HepG2 (cell line): Measurements from ENCODE around the gene ARHGEF12. TPM values are rescaled to one million over a fixed set of nuclear protein-coding genes. Genes with fewer than 3 reads are reported as not detected.

ENCODE experiments used
- ATAC-seq: fragments of 200-7000 bp; cut with Tn5 transposase; 3 replicates; pipeline ENCODE4 v1.9.1; 2020; ENCODE audit warnings: mild to moderate bottlenecking, moderate library complexity
- BruUV-seq: library from RNA; stranded (reverse); fragments of 400-500 nt; replicated peaks from 2 replicates; lab custom pipeline; 2021; lab: Mats Ljungman, UMichigan
- CTCF ChIA-PET: fragments of 300-600 bp; formaldehyde crosslinking; extraction: SDS; loops from one replicate; lab custom pipeline; 2021; ENCODE audit warnings: low total read pairs, inconsistent platforms, low intra/inter-chr PET ratio; lab: Yijun Ruan, JAX
- POLR2A ChIA-PET: fragments of 350-600 bp; sonication (Branson Sonifier 250); formaldehyde crosslinking; loops from one replicate; lab custom pipeline; 2020; ENCODE audit warnings: antibody characterized with exemption, inconsistent platforms; lab: Yijun Ruan, JAX
- DNase-seq: peaks from one replicate; pipeline ENCODE4 v3.0.0-alpha.2; 2015; ENCODE audit warnings: low spot score
- FAIRE-seq: peaks from 3 replicates; lab custom pipeline; 2011; peaks lifted over from hg19 to GRCh38; lab: Jason Lieb, UNC
- H2AFZ ChIP-seq: one replicate; pipeline ENCODE4 v1.6.1; 2011; ENCODE audit warnings: low read length, inconsistent platforms
- H3K27ac ChIP-seq: fragments of 300-600 bp; 3 replicates; pipeline ENCODE4 v1.8.0; 2011; ENCODE audit warnings: mixed run types, mild to moderate bottlenecking, mixed read lengths, low read length, inconsistent platforms; ENCODE audit not compliant: insufficient read depth; ENCODE audit errors: extremely low read length
- H3K27me3 ChIP-seq, 2 experiments: fragments of 200-600 bp in 1 of 2; 2 replicates in 1 of 2; 3 replicates in 1 of 2; pipeline versions ENCODE4 v1.6.0 to v1.8.0; 2011; ENCODE audit warnings: low read length in 2 of 2, mild to moderate bottlenecking in 2 of 2, moderate library complexity in 2 of 2, inconsistent platforms in 1 of 2; ENCODE audit not compliant: insufficient read depth in 2 of 2, control insufficient read depth in 1 of 2
- H3K36me3 ChIP-seq, 2 experiments: fragments of 200-600 bp in 1 of 2; replicated peaks in 1 of 2; 2 replicates in 1 of 2; 3 replicates in 1 of 2; pipeline versions ENCODE4 v1.5.1 to v1.8.0; 2011; ENCODE audit warnings: low read length in 2 of 2, inconsistent platforms in 1 of 2; ENCODE audit not compliant: insufficient read depth in 2 of 2, control insufficient read depth in 1 of 2
- H3K4me1 ChIP-seq: 2 replicates; pipeline ENCODE4 v1.5.1; 2012; ENCODE audit warnings: low read length, inconsistent platforms; ENCODE audit not compliant: insufficient read depth
- H3K4me2 ChIP-seq: 2 replicates; pipeline ENCODE4 v1.6.0; 2011; ENCODE audit warnings: low read depth, low read length, inconsistent platforms
- H3K4me3 ChIP-seq, 3 experiments: fragments of 200-600 bp in 1 of 3; sonication (generic), shearing (Covaris generic) in 1 of 3; replicated peaks in 1 of 3; 2 replicates each; pipeline ENCODE4 v1.5.1; 2011 to 2016; ENCODE audit warnings: low read length in 3 of 3, inconsistent platforms in 2 of 3, low read depth in 2 of 3, mild to moderate bottlenecking in 2 of 3, control low read depth in 1 of 3, mixed read lengths in 1 of 3; ENCODE audit not compliant: insufficient read depth in 1 of 3
- H3K79me2 ChIP-seq: one replicate; pipeline ENCODE4 v1.6.1; 2011; ENCODE audit warnings: low read length, inconsistent platforms; ENCODE audit not compliant: insufficient read depth
- H3K9ac ChIP-seq: 2 replicates; pipeline ENCODE4 v1.6.0; 2011; ENCODE audit warnings: mild to moderate bottlenecking, low read depth, low read length, inconsistent platforms; ENCODE audit not compliant: insufficient read depth
- H3K9me3 ChIP-seq: 2 replicates; pipeline ENCODE4 v1.5.1; 2012; ENCODE audit warnings: mild to moderate bottlenecking, low read length
- H4K20me1 ChIP-seq: 2 replicates; pipeline ENCODE4 v1.6.0; 2011; ENCODE audit warnings: inconsistent platforms, mild to moderate bottlenecking, low read length, moderate library complexity; ENCODE audit not compliant: insufficient read depth
- ADNP ChIP-seq: sonication (generic); formaldehyde crosslinking; IDR thresholded peaks from 2 replicates; pipeline ENCODE4 v1.4.0; 2020; ENCODE audit warnings: missing genetic modification reagents
- CERS6 ChIP-seq: sonication (generic); formaldehyde crosslinking; IDR thresholded peaks from 2 replicates; pipeline ENCODE4 v1.5.0; 2020; ENCODE audit warnings: missing genetic modification reagents
- CREBL2 ChIP-seq: sonication (generic); formaldehyde crosslinking; IDR thresholded peaks from 2 replicates; pipeline ENCODE4 v1.8.1; 2023; ENCODE audit warnings: missing genetic modification reagents, mild to moderate bottlenecking, borderline replicate concordance
- GTF3A ChIP-seq: sonication (generic); formaldehyde crosslinking; conservative IDR thresholded peaks from 2 replicates; pipeline ENCODE4 v1.4.0; 2020; ENCODE audit warnings: mild to moderate bottlenecking, missing genetic modification reagents
- HIC2 ChIP-seq: sonication (generic); formaldehyde crosslinking; IDR thresholded peaks from 2 replicates; pipeline ENCODE4 v1.9.0; 2022; ENCODE audit warnings: low read depth, missing genetic modification reagents
- HNRNPL ChIP-seq: fragments of 200-400 bp; formaldehyde crosslinking; IDR thresholded peaks from 2 replicates; pipeline ENCODE4 v1.6.1; 2017; ENCODE audit warnings: mild to moderate bottlenecking, low read depth, low read length
- MAFK ChIP-seq, 2 experiments: IDR thresholded peaks in 1 of 2; conservative IDR thresholded peaks in 1 of 2; 2 replicates each; pipeline ENCODE4 v1.6.1; 2011; ENCODE audit warnings: improper control_type of control experiment in 2 of 2, low read length in 2 of 2
- PRMT3 ChIP-seq: sonication (generic); formaldehyde crosslinking; IDR thresholded peaks from 2 replicates; pipeline ENCODE4 v1.8.1; 2022; ENCODE audit warnings: low read depth, mild to moderate bottlenecking, moderate library complexity, missing genetic modification reagents, borderline replicate concordance
- RXRA ChIP-seq: sonication (generic); formaldehyde crosslinking; IDR thresholded peaks from 2 replicates; pipeline ENCODE4 v1.5.1; 2020; ENCODE audit warnings: missing genetic modification reagents
- SRY ChIP-seq: sonication (generic); formaldehyde crosslinking; IDR thresholded peaks from 2 replicates; pipeline ENCODE4 v1.8.0; 2022; ENCODE audit warnings: mild to moderate bottlenecking, missing genetic modification reagents
- ZKSCAN1 ChIP-seq: fragments of 150-350 bp; IDR thresholded peaks from 2 replicates; pipeline ENCODE4 v1.6.1; 2014; ENCODE audit warnings: low read length
- ZNF724P ChIP-seq: sonication (generic); formaldehyde crosslinking; IDR thresholded peaks from 2 replicates; pipeline ENCODE4 v1.8.0; 2022; ENCODE audit warnings: missing genetic modification reagents, borderline replicate concordance
- WGBS: methylation state at CpG from one replicate; pipeline ENCODE4 v1.1.6; 2017; ENCODE audit warnings: low lambda C conversion rate; 5-methylcytosine and 5-hydroxymethylcytosine counted together
- in situ Hi-C: cut with HindIII; loops from 2 replicates; pipeline ENCODE4 v1.10.0; 2017; ENCODE audit warnings: low pct_unique_long_range_greater_than_20kb; ENCODE audit not compliant: extremely low pct_ligation_motif_present
- intact Hi-C: fragments of 100-400 bp; cut with micrococcal nuclease; formaldehyde crosslinking; loops from one replicate; pipeline ENCODE4 v1.10.0; 2022; ENCODE audit not compliant: unreplicated experiment
- polyA plus RNA-seq, 8 experiments: library from polyadenylated mRNA; depleted of rRNA in 3 of 8; stranded (reverse) in 7 of 8; unstranded in 1 of 8; fragments of >200 nt; fragmentation: Illumina TruSeq in 4 of 8; extraction: Trizol in 4 of 8; gene quantifications; 2 replicates each; pipeline versions ENCODE4 v1.2.1 to v1.2.3, GENCODE V29; 2011 to 2016; ENCODE audit warnings: low read depth in 4 of 8, missing spikeins in 1 of 8, mixed read lengths in 1 of 8; ENCODE audit not compliant: insufficient read depth in 1 of 8
- total RNA-seq, 5 experiments: library from RNA; depleted of rRNA; stranded (reverse); fragments of >200 nt; fragmentation: Illumina TruSeq; extraction: Trizol; gene quantifications; 2 replicates each; pipeline ENCODE4 v1.2.3, GENCODE V29; 2016; ENCODE audit warnings: low read depth in 1 of 5

Gene ARHGEF12
- total and polyA plus RNA-seq, 2 of the 13 experiments (the other 11 are each of a cell fraction or from before 2014, with no cell fraction given) = 17.9 to 54.4 TPM

GRCh38 chr11:120512739-120513435, 176.7 kb downstream of the ARHGEF12 start:
- peaks cover 6 to 76% of the 10 kb centered on the region in 2 experiments for H3K27me3 ChIP-seq

GRCh38 chr11:120513436-120514315, 177.5 kb downstream of the ARHGEF12 start:
- Histone ChIP-seq H3K4me1 (peaks cover 16% of the 10 kb centered on the region), H3K4me3 (no peak overlapping the region), H2AFZ (no peak overlapping the region), H3K27ac (no peak overlapping the region), H3K9ac (no peak overlapping the region), H3K79me2 (no peaks in the 10 kb centered on the region), H3K36me3 (no peaks in the 10 kb centered on the region), H4K20me1 (no peaks in the 10 kb centered on the region), H3K4me2 (no peak overlapping the region), H3K27me3 (peaks cover 6 to 77% of the 10 kb centered on the region in 2 experiments), H3K9me3 (no peaks in the 10 kb centered on the region)
- 49% methylated on average over 19 of the region's 19 CpGs for WGBS
- no peak for FAIRE-seq
- ChIA-PET POLR2A (no interaction called here), CTCF (no interaction called here)
- intact Hi-C loops (loop anchor here (10.0 kb wide), 2 partner anchors 291 to 411 kb away; no protein-coding TSS in a partner anchor), in situ Hi-C loops (loop anchor here (5.0 to 10.0 kb wide), 3 partner anchors 174 to 439 kb away; no protein-coding TSS in a partner anchor)
- no peak for ATAC-seq
- no peak for DNase-seq
- no TSS peak for BruUV-seq
- no peak for TF ChIP-seq ZKSCAN1
- no peak for TF ChIP-seq MAFK (conservative IDR thresholded peaks at IDR 0.05 in 1 of 2, IDR thresholded peaks at IDR 0.05 in 1 of 2; ENCODE audit: low read length in 2 of 2)
- TF ChIP-seq CREBL2 (CRISPR knock-in tag) = no peak
- TF ChIP-seq PRMT3 (CRISPR knock-in tag) = no peak
- no peak for TF ChIP-seq ADNP (CRISPR knock-in tag)
- no peak for TF ChIP-seq SRY (CRISPR knock-in tag)
- no peak for TF ChIP-seq CERS6 (CRISPR knock-in tag)
- no peak for TF ChIP-seq HIC2 (CRISPR knock-in tag)
- no peak for TF ChIP-seq GTF3A (CRISPR knock-in tag)
- TF ChIP-seq ZNF724P = no peak

More at GRCh38 chr11:120512739-120513435, 176.7 kb downstream of the ARHGEF12 start:
- BruUV-seq = no TSS peak
- no peak for ATAC-seq
- POLR2A ChIA-PET = no interaction called here
- H3K9me3 ChIP-seq = no peaks in the 10 kb centered on the region
- 62% methylated on average over 12 of the region's 22 CpGs for WGBS
- no peak overlapping the region for H2AFZ ChIP-seq
- H3K79me2 ChIP-seq = no peaks in the 10 kb centered on the region
- no peak for FAIRE-seq
- no peaks in the 10 kb centered on the region for H4K20me1 ChIP-seq
- H3K4me2 ChIP-seq = no peak overlapping the region
- no peak for TF ChIP-seq RXRA (CRISPR knock-in tag)
- peak; percentile 62; the same call in 1 of the 2 replicates for TF ChIP-seq HNRNPL
- TF ChIP-seq, all 625 proteins: peak for 1
- Histone ChIP-seq H3K27ac (no peak overlapping the region), H3K4me1 (peaks cover 13% of the 10 kb centered on the region), H3K9ac (no peak overlapping the region), H3K4me3 (no peak overlapping the region), H3K36me3 (no peaks in the 10 kb centered on the region)
- in situ Hi-C loops (loop anchor here (5.0 to 10.0 kb wide), 3 partner anchors 174 to 439 kb away; no protein-coding TSS in a partner anchor), intact Hi-C loops (loop anchor here (10.0 kb wide), 2 partner anchors 292 to 412 kb away; no protein-coding TSS in a partner anchor)
- CTCF ChIA-PET = interaction anchor here (3.2 kb wide), 1 partner anchor 172 kb away, joined by 33 read pairs; no protein-coding TSS in a partner anchor
- DNase-seq = no peak
